ENCODE results near the gene FGFR4. TPM values are rescaled to one million over a fixed set of nuclear protein-coding genes. Genes with fewer than 3 reads are reported as not detected.

FGFR4 gene
- total RNA-seq, 1 donor = not detected

DNA sequence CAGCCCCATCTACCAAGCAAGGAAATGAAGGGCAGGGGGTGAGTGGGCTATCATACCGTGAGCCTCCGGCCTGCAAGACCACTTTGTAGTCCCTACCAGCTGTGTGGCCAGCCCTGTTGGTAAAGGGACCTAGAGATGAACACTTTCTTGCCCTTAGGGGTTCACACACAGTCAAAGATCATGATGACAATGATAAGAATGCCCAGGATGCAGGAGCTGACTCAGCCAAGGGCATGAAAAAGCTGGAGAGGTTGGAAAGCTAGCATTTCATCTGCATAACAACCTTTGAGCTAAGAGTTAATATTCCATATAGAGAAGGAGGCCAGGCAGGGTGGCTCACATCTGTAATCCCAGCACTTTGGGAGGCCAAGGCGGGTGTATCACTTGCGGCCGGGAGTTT, 19.2 kb upstream of the FGFR4 start:
- H3K4me3 ChIP-seq (ENCODE audit: low read depth, low read length) = no peak overlapping the region
- TF ChIP-seq, protein P1, sequence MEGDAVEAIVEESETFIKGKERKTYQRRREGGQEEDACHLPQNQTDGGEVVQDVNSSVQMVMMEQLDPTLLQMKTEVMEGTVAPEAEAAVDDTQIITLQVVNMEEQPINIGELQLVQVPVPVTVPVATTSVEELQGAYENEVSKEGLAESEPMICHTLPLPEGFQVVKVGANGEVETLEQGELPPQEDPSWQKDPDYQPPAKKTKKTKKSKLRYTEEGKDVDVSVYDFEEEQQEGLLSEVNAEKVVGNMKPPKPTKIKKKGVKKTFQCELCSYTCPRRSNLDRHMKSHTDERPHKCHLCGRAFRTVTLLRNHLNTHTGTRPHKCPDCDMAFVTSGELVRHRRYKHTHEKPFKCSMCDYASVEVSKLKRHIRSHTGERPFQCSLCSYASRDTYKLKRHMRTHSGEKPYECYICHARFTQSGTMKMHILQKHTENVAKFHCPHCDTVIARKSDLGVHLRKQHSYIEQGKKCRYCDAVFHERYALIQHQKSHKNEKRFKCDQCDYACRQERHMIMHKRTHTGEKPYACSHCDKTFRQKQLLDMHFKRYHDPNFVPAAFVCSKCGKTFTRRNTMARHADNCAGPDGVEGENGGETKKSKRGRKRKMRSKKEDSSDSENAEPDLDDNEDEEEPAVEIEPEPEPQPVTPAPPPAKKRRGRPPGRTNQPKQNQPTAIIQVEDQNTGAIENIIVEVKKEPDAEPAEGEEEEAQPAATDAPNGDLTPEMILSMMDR (IDR thresholded peaks at IDR 0.05; ENCODE audit: insufficient read depth, low read length) = no peak
- DNase-seq (ENCODE audit: low read depth) = no peak

- no peak for DNase-seq (ENCODE audit: low read depth)
- TF ChIP-seq, protein P1 (IDR thresholded peaks at IDR 0.05; ENCODE audit: insufficient read depth, low read length) = no peak
Observed at GRCh38 chr5:177070536-177071191, 16.1 kb upstream of the FGFR4 start.

DNA sequence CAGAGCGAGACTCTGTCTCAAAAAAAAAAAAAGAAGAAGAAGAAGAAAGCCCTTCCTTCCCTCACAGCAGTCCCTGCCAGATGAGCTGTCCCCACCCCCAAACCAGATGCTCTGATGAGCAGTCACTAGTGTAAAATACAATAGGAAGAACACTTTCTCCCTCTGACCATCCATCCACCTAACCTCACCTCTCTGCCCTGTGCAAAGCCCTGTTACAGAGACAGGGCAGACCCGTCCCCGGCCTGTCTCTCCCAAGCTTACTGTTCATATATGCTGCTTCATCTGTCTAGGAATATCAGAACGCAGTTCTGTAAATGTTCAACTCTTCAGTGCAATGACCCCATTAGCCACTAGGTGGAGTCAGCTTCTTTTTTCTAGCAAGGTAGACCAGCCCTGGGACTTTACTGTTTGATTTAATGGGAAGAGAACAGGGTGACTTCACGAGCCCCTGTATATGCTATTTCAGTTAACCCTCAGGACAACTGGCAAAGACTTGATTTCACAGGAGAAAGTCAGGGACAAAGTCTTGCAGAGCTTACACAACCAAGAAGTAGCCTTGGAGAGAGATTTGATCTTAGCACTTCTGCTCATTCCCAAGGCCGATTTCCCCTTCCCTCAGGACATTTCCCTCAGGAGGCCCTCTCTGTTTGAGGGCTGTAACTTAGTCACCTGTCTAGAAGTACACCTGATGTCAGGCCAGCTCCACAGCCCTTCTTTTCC, 14.9 kb upstream of the FGFR4 start:
- peak; percentile 87 for DNase-seq (ENCODE audit: low read depth)
- H3K4me3 ChIP-seq (ENCODE audit: low read depth, low read length) = no peak overlapping the region
- TF ChIP-seq, protein P1 (IDR thresholded peaks at IDR 0.05; ENCODE audit: insufficient read depth, low read length) = peak; percentile 90

More at GRCh38 chr5:177070536-177071191, 16.1 kb upstream of the FGFR4 start:
- H3K4me3 ChIP-seq (ENCODE audit: low read depth, low read length) = no peak overlapping the region

DNA sequence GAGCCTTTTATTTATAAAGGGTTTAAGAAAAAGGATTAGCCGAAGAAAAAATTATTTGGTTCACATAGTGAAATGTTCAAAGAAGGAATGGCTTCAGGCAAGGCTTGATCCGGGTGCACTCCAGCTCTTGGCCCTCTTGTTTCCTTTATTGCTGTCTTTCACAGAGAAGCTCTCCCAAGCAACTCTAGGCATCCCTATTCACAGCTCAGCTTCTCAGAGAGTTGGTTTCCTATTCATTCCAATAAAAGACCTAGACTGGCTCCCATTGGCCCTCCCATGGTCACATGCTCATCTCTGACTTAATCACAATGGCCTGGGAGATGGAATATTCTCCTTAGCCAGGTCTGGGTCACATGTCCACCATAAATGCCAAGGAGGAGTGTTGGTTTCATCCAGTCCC, 9.4 kb upstream of the FGFR4 start:
- TF ChIP-seq, protein P1 (IDR thresholded peaks at IDR 0.05; ENCODE audit: insufficient read depth, low read length) = no peak
- H3K4me3 ChIP-seq (ENCODE audit: low read depth, low read length) = no peak overlapping the region
- no peak for DNase-seq (ENCODE audit: low read depth)

DNA sequence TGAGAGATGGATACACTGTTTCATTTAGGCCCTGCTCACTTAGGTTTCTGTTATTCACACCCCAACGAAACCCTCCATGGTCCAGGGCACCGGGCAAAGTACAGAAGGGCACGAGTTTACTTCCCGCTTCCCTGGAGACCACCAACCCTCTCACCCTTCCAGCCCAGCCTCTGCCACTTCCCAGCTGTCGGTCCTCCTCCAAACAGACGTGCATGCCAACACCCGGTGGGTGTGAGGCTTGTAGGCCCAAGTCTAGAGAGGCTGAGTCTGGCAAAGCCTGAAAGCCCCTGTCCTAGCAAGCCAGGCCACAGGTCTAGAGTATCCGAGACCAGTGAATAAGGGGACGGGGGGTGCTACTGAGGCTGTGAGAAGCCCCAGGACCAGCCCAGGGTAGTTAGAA, 7.1 kb upstream of the FGFR4 start:
- no peak for DNase-seq (ENCODE audit: low read depth)
- H3K4me3 ChIP-seq (ENCODE audit: low read depth, low read length) = no peak overlapping the region
- TF ChIP-seq, protein P1 (IDR thresholded peaks at IDR 0.05; ENCODE audit: insufficient read depth, low read length) = no peak

GRCh38 chr5:177080265-177080664, 6.5 kb upstream of the FGFR4 start:
- TF ChIP-seq, protein P1 (IDR thresholded peaks at IDR 0.05; ENCODE audit: insufficient read depth, low read length) = no peak
- no peak for DNase-seq (ENCODE audit: low read depth)

More at GRCh38 chr5:177080265-177080664, 6.5 kb upstream of the FGFR4 start:
- no peak overlapping the region for H3K4me3 ChIP-seq (ENCODE audit: low read depth, low read length)
